SIG-M5 treated with dmso at 0.1 percent for 504 hours (cell line): ENCODE results near the gene MILR1.
"Not testable (repeated sequence)": the region's sequence is repeated elsewhere in the genome, so short reads cannot be mapped to it uniquely, and the experiment has no call there.

Experiments
- DNase-seq: peaks from one replicate; lab custom pipeline; 2025; ENCODE audit not compliant: unreplicated experiment; lab: John Stamatoyannopoulos, UW

The MILR1 gene

GRCh38 chr17:64426596-64426995 lies 22.3 kb upstream of the MILR1 start:
- peak; percentile 68 for DNase-seq

- DNase-seq, result no peak
Measured at GRCh38 chr17:64428406-64428805, 20.5 kb upstream of the MILR1 start.

GRCh38 chr17:64430036-64430435 lies 18.9 kb upstream of the MILR1 start:
- DNase-seq, result not testable (repeated sequence)

GRCh38 chr17:64431534-64431933 lies 17.4 kb upstream of the MILR1 start:
- DNase-seq, result no peak

GRCh38 chr17:64437944-64438525 lies 10.9 kb upstream of the MILR1 start:
- DNase-seq, result no peak

- not testable (repeated sequence) for DNase-seq
Measured at GRCh38 chr17:64439521-64439920, 9.4 kb upstream of the MILR1 start.

- DNase-seq, result no peak
Measured at GRCh38 chr17:64439956-64440355, 9.0 kb upstream of the MILR1 start.

- DNase-seq, result peak; percentile 94
Measured at GRCh38 chr17:64441772-64442540, 7.0 kb upstream of the MILR1 start.

GRCh38 chr17:64442541-64442971 lies 6.4 kb upstream of the MILR1 start:
- DNase-seq, result no peak

- DNase-seq, result peak; percentile 62
Measured at GRCh38 chr17:64443086-64443760, 5.7 kb upstream of the MILR1 start.

- no peak for DNase-seq
Measured at GRCh38 chr17:64447526-64447925, 1.4 kb upstream of the MILR1 start.

GRCh38 chr17:64449545-64449944 lies 630 bp downstream of the MILR1 start:
- peak; percentile 80 for DNase-seq

- DNase-seq, result peak; percentile 95
Measured at GRCh38 chr17:64455993-64456885, 7.3 kb downstream of the MILR1 start.

GRCh38 chr17:64457156-64457555 lies 8.2 kb downstream of the MILR1 start:
- no peak for DNase-seq

- no peak for DNase-seq
Measured at GRCh38 chr17:64458756-64459155, 9.8 kb downstream of the MILR1 start.

GRCh38 chr17:64459284-64459747 lies 10.4 kb downstream of the MILR1 start:
- DNase-seq, result peak; percentile 12

- DNase-seq, result not testable (repeated sequence)
Measured at GRCh38 chr17:64459818-64460217, 10.9 kb downstream of the MILR1 start.

- no peak for DNase-seq
Measured at GRCh38 chr17:64460955-64461354, 12.0 kb downstream of the MILR1 start.

GRCh38 chr17:64461788-64462187 lies 12.9 kb downstream of the MILR1 start:
- DNase-seq, result no peak

- DNase-seq, result no peak
Measured at GRCh38 chr17:64466019-64466735, 17.3 kb downstream of the MILR1 start.
